Measurements from ENCODE around the gene VWA5B1. TPM values are rescaled to one million over a fixed set of nuclear protein-coding genes. Genes with fewer than 3 reads are reported as not detected.

Gene VWA5B1
- polyA plus RNA-seq, 1 donor (not counting 4 experiments of a cell fraction or from before 2014, with no cell fraction given) = not detected

DNA sequence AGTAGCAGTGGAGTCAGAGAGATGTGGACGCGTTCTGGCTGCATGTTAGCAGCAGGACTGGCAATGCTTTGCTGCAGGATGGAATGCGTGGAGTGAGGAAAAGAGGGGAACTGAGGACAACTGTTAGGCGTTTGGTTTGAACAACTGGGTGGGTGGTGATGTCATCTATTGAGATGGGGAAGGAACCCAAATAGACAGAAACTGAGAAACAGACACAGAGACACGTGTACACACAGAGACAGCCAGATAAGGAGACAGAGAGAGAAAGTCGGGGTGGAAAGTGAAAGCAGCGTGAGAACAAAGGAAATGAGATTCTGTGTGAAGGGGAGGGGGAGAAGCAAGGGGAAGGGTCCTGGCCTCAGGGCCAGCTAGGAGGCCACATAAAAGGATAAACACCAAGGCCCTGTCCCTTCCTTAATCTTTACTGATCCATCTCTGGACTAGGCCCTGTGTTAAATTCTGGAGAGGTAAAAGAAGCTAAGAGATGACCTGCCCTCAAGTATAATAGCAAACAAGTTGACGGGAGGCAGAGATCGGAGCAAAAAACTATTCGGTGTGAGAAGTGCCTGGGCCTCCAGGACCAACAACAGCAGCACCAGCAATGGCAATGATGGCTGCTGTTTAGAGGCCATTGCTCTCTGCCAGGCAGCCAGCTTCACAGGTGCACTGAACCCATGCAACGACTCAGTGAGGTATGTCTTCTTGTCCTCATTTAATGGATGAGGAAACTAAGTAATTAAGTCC is 31.6 kb downstream of the VWA5B1 start:
- H3K4me3 ChIP-seq (ENCODE audit: control insufficient read depth in 2 of 3, extremely low read depth in 1 of 3, insufficient read depth in 2 of 3, low read depth in 1 of 3, low read length in 3 of 3) = no peak overlapping the region
- no peak overlapping the region for H2AFZ ChIP-seq (ENCODE audit: control insufficient read depth, low read length)
- TF ChIP-seq, protein P1, sequence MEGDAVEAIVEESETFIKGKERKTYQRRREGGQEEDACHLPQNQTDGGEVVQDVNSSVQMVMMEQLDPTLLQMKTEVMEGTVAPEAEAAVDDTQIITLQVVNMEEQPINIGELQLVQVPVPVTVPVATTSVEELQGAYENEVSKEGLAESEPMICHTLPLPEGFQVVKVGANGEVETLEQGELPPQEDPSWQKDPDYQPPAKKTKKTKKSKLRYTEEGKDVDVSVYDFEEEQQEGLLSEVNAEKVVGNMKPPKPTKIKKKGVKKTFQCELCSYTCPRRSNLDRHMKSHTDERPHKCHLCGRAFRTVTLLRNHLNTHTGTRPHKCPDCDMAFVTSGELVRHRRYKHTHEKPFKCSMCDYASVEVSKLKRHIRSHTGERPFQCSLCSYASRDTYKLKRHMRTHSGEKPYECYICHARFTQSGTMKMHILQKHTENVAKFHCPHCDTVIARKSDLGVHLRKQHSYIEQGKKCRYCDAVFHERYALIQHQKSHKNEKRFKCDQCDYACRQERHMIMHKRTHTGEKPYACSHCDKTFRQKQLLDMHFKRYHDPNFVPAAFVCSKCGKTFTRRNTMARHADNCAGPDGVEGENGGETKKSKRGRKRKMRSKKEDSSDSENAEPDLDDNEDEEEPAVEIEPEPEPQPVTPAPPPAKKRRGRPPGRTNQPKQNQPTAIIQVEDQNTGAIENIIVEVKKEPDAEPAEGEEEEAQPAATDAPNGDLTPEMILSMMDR (optimal IDR thresholded peaks at IDR 0.05 in 1 of 3, IDR thresholded peaks at IDR 0.05 in 1 of 3, conservative IDR thresholded peaks at IDR 0.05 in 1 of 3; ENCODE audit: extremely low read depth in 1 of 3, insufficient read depth in 2 of 3, low read length in 3 of 3) = no peak
- TF ChIP-seq EZH2 (IDR thresholded peaks at IDR 0.05; ENCODE audit: low read length) = peak; percentile 10
- H3K4me2 ChIP-seq (ENCODE audit: control insufficient read depth, extremely low read depth, insufficient read depth, low read depth, low read length) = no peak overlapping the region
- H3K9me1 ChIP-seq (ENCODE audit: control insufficient read depth, extremely low read depth, insufficient read depth, low read length) = no peaks in the 10 kb centered on the region
- no peaks in the 10 kb centered on the region for H4K20me1 ChIP-seq (ENCODE audit: control insufficient read depth, extremely low read depth, insufficient read depth, low read length)
- H3K79me2 ChIP-seq (ENCODE audit: control insufficient read depth, insufficient read depth, low read length) = no peaks in the 10 kb centered on the region
- H3K9ac ChIP-seq (ENCODE audit: control insufficient read depth, extremely low read depth, insufficient read depth, low read length) = no peak overlapping the region
- FAIRE-seq (no peak), DNase-seq (ENCODE audit: low read depth, low spot score) (no peak)
- no peaks in the 10 kb centered on the region for H3K36me3 ChIP-seq (ENCODE audit: control insufficient read depth in 2 of 2, extremely low read depth in 1 of 2, insufficient read depth in 2 of 2, low read length in 2 of 2)
- H3K9me3 ChIP-seq (ENCODE audit: control insufficient read depth, low read depth, low read length) = no peaks in the 10 kb centered on the region
- H3K27ac ChIP-seq (ENCODE audit: control insufficient read depth, insufficient read depth, low read length) = no peak overlapping the region
- dilution Hi-C loops (cut with MboI; ENCODE audit: extremely low pct_ligation_motif_present, low sequenced_read_pairs) = no loop called here
- no peaks in the 10 kb centered on the region for H3K4me1 ChIP-seq (ENCODE audit: control insufficient read depth, extremely low read depth, insufficient read depth, low read length)
- H3K27me3 ChIP-seq (ENCODE audit: control insufficient read depth, extremely low read depth, insufficient read depth, low read length) = peaks cover 57% of the 10 kb centered on the region

DNA sequence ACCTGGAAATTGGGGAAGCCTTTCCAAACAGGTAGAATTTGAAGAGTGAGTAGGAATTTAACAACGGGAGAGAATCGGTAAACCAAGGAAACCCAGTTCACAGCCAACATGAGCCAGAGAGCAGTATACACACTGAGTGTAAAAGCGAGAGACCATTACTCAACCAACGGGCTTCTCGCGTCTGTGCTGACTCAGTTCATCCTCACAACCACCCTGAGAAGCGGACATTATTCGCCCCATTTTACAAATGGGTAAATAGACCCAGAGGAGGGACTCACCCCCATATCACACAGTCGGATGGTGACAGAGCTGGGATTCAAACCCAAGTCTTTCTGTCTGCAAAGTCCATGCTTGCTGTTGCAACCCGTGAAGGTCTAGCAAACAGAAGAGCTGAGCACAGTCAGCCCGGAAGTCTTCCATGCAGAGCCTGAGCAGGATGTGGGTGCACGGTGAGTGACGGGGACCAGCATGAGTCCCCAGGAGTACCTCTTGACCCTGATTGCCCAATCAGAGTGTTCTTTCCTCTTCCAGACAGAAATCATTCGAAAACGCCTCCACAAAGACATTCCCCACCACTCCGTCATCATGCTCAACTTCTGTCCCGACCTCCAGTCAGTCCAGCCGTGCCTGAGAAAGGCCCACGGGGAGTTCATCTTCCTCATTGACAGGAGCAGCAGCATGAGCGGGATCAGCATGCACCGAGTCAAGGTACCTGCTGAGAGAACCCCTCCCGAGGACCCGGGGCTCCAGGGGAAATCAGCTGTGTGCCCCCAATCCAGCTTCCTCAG is 32.3 kb downstream of the VWA5B1 start:
- no peak for TF ChIP-seq EZH2 (IDR thresholded peaks at IDR 0.05; ENCODE audit: low read length)
- TF ChIP-seq, protein P1 (optimal IDR thresholded peaks at IDR 0.05 in 1 of 3, IDR thresholded peaks at IDR 0.05 in 1 of 3, conservative IDR thresholded peaks at IDR 0.05 in 1 of 3; ENCODE audit: extremely low read depth in 1 of 3, insufficient read depth in 2 of 3, low read length in 3 of 3) = no peak
- no peaks in the 10 kb centered on the region for H4K20me1 ChIP-seq (ENCODE audit: control insufficient read depth, extremely low read depth, insufficient read depth, low read length)
- dilution Hi-C loops (cut with MboI; ENCODE audit: extremely low pct_ligation_motif_present, low sequenced_read_pairs) = no loop called here
- H3K4me2 ChIP-seq (ENCODE audit: control insufficient read depth, extremely low read depth, insufficient read depth, low read depth, low read length) = no peak overlapping the region
- H3K36me3 ChIP-seq (ENCODE audit: control insufficient read depth in 2 of 2, extremely low read depth in 1 of 2, insufficient read depth in 2 of 2, low read length in 2 of 2) = no peaks in the 10 kb centered on the region
- no peaks in the 10 kb centered on the region for H3K4me1 ChIP-seq (ENCODE audit: control insufficient read depth, extremely low read depth, insufficient read depth, low read length)
- H3K79me2 ChIP-seq (ENCODE audit: control insufficient read depth, insufficient read depth, low read length) = no peaks in the 10 kb centered on the region
- no peak overlapping the region for H2AFZ ChIP-seq (ENCODE audit: control insufficient read depth, low read length)
- no peak overlapping the region for H3K9ac ChIP-seq (ENCODE audit: control insufficient read depth, extremely low read depth, insufficient read depth, low read length)
- DNase-seq (ENCODE audit: low read depth, low spot score) (no peak), FAIRE-seq (no peak)
- no peak overlapping the region for H3K27ac ChIP-seq (ENCODE audit: control insufficient read depth, insufficient read depth, low read length)
- no peaks in the 10 kb centered on the region for H3K9me1 ChIP-seq (ENCODE audit: control insufficient read depth, extremely low read depth, insufficient read depth, low read length)
- peaks cover 63% of the 10 kb centered on the region for H3K27me3 ChIP-seq (ENCODE audit: control insufficient read depth, extremely low read depth, insufficient read depth, low read length)
- H3K9me3 ChIP-seq (ENCODE audit: control insufficient read depth, low read depth, low read length) = no peaks in the 10 kb centered on the region
- no peak overlapping the region for H3K4me3 ChIP-seq (ENCODE audit: control insufficient read depth in 2 of 3, extremely low read depth in 1 of 3, insufficient read depth in 2 of 3, low read depth in 1 of 3, low read length in 3 of 3)

Data from keratinocyte (primary cell).